DMS 273 (cell line): ENCODE measurements around the gene CFAP73.
A peak's percentile ranks its signal among the peaks of the same experiment; 100 is the strongest.

Experiments
- DNase-seq: peaks from one replicate; lab custom pipeline; 2025; ENCODE audit not compliant: unreplicated experiment; lab: John Stamatoyannopoulos, UW

The CFAP73 gene

DNA sequence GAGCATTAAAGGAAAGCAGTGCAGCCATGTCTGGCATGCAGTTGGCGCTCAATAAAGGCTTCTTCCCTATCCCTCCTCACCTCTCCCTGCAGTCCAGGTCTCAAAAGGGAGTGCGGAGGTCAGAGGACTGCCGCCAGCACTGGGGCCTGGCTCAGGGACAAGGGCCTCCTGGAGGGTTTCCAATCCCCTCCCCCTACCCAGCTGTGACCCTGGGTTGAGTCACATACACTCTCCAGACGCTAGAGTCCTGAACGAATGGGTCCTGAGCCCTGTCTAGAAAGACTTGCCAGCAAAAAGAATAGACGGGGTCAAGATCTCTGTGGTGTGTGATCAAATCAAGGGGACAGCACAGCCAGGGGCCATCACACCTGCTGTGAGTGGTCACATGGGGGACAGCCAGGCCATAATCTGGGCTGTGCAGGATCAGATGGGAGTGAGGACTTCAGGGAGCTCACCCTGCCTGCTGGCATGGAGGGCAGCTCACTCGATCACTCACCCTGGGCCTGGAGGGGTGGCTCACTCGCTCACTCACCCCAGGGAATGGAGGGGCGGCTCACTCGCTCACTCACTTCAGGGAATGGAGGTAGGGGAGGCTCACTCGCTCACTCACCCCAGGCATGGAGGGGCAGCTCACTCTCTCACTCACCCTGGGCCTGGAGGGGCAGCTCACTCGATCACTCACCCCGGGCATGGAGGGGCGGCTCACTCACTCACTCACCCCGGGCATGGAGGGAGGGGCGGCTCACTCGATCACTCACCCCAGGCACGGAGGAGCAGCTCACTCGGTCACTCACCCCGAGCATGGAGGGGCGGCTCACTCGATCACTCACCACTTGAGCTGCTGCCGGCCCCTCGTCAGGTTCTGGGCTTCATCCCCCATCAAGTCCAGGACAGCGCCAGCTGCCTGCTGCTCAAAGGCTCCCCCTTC lies 12.8 kb downstream of the CFAP73 start:
- peak; percentile 73 for DNase-seq

GRCh38 chr12:113163030-113163360 lies 13.5 kb downstream of the CFAP73 start:
- DNase-seq: no peak

GRCh38 chr12:113164014-113164413 lies 14.5 kb downstream of the CFAP73 start:
- DNase-seq: no peak

GRCh38 chr12:113165521-113166450 lies 16.3 kb downstream of the CFAP73 start:
- DNase-seq: no peak

DNA sequence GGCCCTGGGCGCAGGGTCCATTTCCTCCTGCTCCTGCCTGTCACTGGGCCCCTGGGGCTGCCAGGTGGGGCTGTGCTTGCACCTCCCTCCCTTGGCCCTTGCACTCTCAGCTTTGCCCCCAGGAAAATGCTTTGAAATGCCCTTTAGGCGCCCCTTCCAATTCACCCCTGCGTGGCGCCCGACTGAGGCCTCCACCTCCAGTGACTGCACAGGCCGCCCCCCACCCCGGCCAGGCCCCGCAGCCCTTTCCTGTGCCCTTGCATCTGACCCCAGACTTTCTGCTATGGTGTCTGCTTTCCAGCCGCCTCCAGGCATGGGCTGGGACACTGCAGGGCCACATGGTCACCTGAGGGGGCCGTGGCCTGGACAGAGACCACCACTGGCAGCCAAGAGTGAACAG lies 18.3 kb downstream of the CFAP73 start:
- no peak for DNase-seq

- no peak for DNase-seq
Observed at GRCh38 chr12:113169697-113170096, 20.2 kb downstream of the CFAP73 start.

DNA sequence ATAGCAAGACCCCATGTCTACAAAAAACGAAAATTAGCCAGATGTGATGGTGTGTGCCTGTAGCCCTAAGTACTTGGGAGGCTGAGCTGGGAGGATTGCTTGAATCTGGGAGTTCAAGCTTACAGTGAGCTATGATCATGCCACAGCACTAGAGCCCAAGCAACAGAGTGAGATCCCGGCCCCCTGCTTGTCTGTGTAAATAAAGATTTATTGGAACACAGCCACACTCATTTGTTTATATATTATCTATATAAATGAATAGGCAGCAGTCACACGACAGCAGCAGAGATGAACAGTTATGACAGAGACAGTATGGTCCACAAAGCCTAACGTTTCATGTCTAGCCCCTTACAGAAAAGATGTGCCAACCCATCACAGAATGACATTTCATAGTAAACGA lies 20.9 kb downstream of the CFAP73 start:
- DNase-seq: no peak

DNA sequence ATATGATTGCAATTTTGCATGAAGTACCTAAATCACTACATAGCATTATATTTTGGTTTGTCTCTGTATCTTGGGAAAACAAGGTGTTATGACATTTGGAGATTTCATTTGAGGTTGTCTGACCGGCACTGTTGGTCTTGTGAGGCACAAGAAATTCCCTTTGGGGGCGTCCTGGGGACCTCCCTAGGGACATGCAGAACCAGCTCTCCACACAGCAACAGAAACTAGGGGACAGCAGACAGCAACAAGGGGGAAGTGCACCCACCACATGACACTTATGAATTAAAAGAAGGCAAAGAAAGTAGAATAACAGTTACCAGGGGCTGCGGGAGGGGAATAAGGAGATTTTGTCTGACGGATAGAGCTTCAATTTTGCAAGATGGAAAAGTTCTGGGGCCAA lies 21.4 kb downstream of the CFAP73 start:
- DNase-seq: no peak

DNA sequence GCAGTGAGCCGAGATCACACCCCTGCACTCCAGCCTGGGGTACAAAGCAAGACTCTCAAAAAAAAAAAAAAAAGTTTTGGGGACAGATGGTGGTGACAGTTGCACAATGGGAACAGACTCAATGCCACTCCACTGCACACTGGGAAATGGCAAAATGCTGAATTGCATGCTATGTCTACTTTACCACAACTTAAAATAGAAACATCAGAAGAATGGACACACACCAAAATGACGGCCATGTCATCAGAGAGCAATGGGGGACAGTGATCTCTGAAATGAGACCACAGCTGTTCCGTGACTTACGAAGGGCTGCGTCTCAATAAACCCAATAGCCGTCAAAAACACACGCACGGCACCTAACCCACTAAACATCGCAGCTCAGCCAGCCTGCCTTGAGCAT lies 22.0 kb downstream of the CFAP73 start:
- no peak for DNase-seq

DNA sequence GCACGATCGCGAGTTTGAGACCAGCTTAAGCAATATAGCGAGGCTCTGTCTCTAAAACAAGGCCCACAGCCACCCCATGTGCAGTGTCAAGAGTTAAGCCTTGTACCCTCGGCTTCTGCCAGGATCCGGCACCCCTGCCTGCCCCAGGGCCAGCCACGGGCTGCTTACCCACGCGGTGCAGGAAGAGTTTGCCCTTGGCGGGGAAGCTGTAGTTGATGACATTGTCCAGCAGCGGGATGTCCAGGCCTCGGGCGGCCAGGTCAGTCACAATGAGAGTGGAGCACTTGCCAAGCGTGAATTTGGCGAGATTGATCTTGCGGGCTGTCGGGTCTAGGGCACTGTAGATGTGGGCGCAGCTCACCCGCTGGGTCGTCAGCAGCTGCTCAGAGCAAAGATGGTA lies 22.7 kb downstream of the CFAP73 start:
- no peak for DNase-seq

- DNase-seq: no peak
Observed at GRCh38 chr12:113173081-113173698, 23.7 kb downstream of the CFAP73 start.

DNA sequence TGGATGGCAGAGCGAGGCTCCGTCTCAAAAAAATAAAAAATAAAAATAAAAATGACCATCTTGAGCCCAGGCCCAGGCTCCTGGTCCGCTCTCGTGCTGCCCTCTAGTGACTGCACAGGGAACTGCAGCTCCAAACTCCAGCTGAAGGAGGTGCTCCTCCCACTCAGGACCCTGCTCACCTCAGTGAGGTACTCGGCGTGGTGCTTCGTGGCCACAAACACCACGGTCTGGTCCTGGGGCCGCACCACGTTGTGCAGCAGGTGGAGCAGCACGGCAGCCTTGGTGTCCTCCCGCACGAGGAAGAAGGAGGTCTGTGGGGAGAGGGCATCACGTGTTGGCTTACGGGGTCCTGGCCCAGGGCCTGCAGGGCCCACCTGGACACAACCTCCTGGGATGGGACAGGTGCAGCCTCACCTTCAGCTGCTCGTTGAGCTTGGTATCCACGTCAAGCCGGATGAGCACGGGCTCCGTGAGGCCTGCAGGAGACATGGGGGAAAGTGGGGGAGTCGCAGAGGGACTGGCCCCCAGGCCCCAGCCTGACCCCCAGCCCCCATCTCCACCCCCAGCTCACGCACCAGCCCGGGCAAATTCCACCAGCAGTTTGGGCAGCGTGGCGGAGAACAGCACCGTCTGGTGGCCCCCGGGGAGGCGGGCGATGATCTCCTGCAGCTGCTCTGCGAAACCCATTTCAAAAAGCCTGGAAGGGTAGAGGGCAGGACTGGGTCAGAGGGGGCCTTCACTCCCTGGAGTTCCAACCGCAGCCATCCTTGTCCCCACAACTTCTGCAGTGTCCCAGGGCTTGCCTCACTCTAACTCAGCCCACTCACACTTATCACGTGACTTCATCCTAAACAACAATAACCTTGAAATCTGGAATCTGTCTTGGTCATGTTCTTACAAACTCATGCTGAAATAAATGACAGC lies 25.2 kb downstream of the CFAP73 start:
- peak; percentile 79 for DNase-seq

DNA sequence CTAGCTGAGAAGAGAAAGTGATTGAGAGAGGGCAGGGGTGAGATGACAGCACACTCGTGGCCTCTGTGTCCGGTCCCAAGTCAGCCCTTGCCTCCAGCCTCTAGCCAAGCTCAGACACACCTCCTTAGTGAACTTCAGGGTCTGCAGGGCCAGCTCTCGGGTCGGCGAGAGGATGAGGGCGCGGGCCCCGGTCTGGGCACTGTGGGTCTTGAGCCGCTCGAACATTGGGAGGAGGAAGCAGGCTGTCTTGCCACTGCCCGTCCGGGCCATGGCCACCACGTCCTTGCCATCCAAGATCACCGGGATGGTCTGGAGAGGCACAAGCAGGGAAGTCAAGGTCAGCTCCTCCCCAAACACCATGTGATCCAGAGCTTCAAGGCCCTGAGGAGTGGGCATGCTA lies 29.5 kb downstream of the CFAP73 start:
- no peak for DNase-seq

GRCh38 chr12:113180333-113180732 lies 30.8 kb downstream of the CFAP73 start:
- no peak for DNase-seq

DNA sequence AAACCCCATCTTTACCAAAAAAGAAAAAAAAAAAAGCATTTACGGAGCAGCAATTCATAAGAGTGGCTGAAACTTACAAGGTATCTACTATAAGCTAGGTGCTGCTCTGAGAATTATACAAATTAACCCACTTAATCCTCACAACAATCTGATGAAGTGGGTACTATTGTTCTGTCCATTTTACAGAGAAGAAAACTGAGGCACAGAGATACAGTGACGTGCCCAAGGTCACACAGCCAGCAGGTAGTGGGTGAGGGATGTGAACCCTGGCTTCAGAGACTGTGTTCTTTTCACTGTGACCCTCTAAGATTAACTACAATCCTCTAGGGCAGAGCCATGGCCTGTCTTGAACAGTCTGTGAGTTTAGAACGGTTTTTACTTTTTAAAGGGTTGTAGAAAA lies 32.5 kb downstream of the CFAP73 start:
- DNase-seq: no peak

DNA sequence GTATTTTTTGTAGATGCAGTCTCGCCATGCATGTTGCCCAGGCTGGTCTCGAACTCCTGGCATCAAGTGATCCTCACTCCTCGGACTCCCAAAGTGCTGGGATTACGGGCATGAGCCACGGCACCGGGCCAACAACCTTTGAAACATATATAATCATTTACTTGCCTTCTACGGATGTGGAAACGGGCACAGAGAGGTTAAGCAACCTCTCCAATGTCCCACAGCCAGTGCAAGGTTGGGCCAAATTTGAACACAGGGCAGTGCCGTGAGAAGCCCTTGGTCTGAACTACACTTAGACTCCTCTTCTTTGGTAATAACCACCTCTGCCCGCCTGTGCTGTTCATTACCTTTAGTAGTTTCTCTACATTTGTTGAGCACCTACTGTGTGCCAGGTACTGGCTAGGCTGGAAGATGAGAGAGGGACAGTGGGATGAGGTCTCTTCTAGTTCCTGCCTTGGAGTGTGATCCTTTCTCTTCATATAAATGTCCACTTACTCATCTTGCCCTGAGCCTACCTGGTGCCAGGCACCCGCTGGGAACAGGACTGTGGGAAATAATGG lies 33.6 kb downstream of the CFAP73 start:
- DNase-seq: no peak

DNA sequence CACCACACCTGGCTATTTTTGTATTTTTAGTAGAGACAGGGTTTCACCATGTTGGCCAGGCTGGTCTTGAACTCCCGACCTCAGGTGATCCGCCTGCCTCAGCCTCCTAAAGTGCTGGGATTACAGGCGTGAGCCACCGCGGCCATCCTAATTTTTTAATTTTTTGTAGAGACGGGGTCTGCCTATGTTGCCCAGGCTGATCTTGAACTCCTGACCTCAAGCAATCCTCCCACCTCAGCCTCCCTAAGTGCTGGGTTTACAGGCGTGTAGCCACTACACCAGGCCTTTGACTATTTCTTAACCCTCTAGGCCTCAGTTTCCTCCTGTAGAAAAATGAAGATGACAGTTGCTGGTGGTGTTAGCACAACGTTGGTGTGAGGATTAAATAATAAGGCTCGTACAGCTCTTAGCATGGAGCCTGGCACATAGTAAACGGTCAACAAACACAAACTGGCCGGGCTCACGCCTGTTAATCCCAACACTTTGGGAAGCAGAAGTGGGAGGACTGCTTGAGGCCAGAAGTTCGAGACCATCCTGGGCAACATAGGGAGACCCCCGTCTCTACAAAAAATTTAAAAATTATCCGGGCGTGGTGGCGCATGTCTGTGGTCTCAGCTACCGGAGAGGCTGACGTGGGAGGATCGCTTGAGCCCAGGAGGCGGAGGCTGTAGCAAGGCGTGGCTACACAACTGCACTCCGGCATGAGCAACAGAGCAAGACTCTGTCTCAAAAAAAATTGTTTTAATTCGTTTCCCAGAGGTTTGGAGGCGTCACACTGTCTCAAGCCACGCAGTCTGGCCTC lies 34.8 kb downstream of the CFAP73 start:
- peak; percentile 80 for DNase-seq

- peak; percentile 90 for DNase-seq
Observed at GRCh38 chr12:113184900-113185179, 35.3 kb downstream of the CFAP73 start.

GRCh38 chr12:113185180-113186032 lies 35.9 kb downstream of the CFAP73 start, which contains the start of the genes DDX54 and RITA1:
TSS of gene DDX54 (minus strand) at chr12:113185478. CDS start at chr12:113185451, 27 bp downstream.
TSS of gene RITA1 (plus strand) at chr12:113185721. CDS start at chr12:113186747, 1,026 bp downstream.
- peak; percentile 87 for DNase-seq
